Left lung (tissue), 10 donors: ENCODE results near the gene RUFY1. TPM values are rescaled to one million over a fixed set of nuclear protein-coding genes. Genes with fewer than 3 reads are reported as not detected.
A peak's percentile ranks its signal among the peaks of the same experiment; 100 is the strongest.
"Not testable (repeated sequence)": the region's sequence is repeated elsewhere in the genome, so short reads cannot be mapped to it uniquely, and the experiment has no call there.

Experiments
- ATAC-seq: fragments of 200-7000 bp; cut with Tn5 transposase; one replicate; pipeline ENCODE4 v1.9.1; 2020; ENCODE audit warnings: moderate library complexity
- DNase-seq, 4 donors: peaks; one replicate each; pipeline ENCODE4 v3.0.0-alpha.2; 2013 to 2020
- H3K27ac ChIP-seq, 2 donors: fragments of 200-600 bp; sonication (generic) in 1 of 2; one replicate each; pipeline versions ENCODE4 v1.5.0 to v1.8.0; 2020 to 2021
- H3K27me3 ChIP-seq, 2 donors: fragments of 200-600 bp; sonication (generic) in 1 of 2; one replicate each; pipeline versions ENCODE4 v1.5.0 to v1.8.0; 2020 to 2021
- H3K36me3 ChIP-seq, 2 donors: fragments of 200-600 bp; sonication (generic) in 1 of 2; one replicate each; pipeline versions ENCODE4 v1.5.0 to v1.8.0; 2020 to 2021
- H3K4me1 ChIP-seq, 2 donors: fragments of 200-600 bp; one replicate each; pipeline ENCODE4 v1.8.0; 2021
- H3K4me3 ChIP-seq, 2 donors: fragments of 200-600 bp; sonication (generic) in 1 of 2; one replicate each; pipeline versions ENCODE4 v1.5.0 to v1.8.0; 2020 to 2021; ENCODE audit warnings: mild to moderate bottlenecking in 1 of 2
- H3K9me3 ChIP-seq, 2 donors: fragments of 200-600 bp; sonication (generic) in 1 of 2; one replicate each; pipeline versions ENCODE4 v1.5.0 to v1.8.0; 2020 to 2021
- CTCF ChIP-seq, 2 donors: fragments of 200-600 bp; sonication (generic) in 1 of 2; IDR thresholded peaks; one replicate each; pipeline versions ENCODE4 v1.5.0 to v1.8.0; 2021; ENCODE audit warnings: antibody characterized with exemption in 2 of 2
- intact Hi-C, 2 donors: fragments of 100-400 bp; cut with DNase I; formaldehyde crosslinking; loops; one replicate each; pipeline versions ENCODE4 v1.11.2 to v1.14.2; 2022
- polyA plus RNA-seq, 6 donors: library from polyadenylated mRNA; unstranded; fragments of 120-200 nt; gene quantifications; one replicate each; pipeline ENCODE4 v1.2.1, GENCODE V29; 2013; ENCODE audit not compliant: insufficient read length in 6 of 6
- total RNA-seq, 2 donors: library from RNA; stranded (reverse); fragmentation: NEBNext Ultra II Directional; extraction: Animal tissue kit (Norgen Biotek cat#: 25700); gene quantifications; one replicate each; pipeline ENCODE4 v1.2.1, GENCODE V29; 2021
- donor health status: DM: no; HTN: yes; CAD: no.
- donor health status: DM: no; HTN: no; CAD: no.

Gene RUFY1
- total and polyA plus RNA-seq, 8 donors, result 47.9 to 84.9 (median 77.9) TPM

- Histone ChIP-seq H3K36me3 (no peaks in the 10 kb centered on the region), H3K27me3 (peaks cover 0 to 11% of the 10 kb centered on the region in 2 donors), H3K9me3 (no peaks in the 10 kb centered on the region), H3K4me1 (peaks cover 0 to 16% of the 10 kb centered on the region in 2 donors), H3K4me3 (no peak overlapping the region), H3K27ac (no peak overlapping the region)
- intact Hi-C loops, result no loop called here
- TF ChIP-seq CTCF (IDR thresholded peaks at IDR 0.05), result no peak
- ATAC-seq (no peak), DNase-seq (no peak)
Measured at GRCh38 chr5:179534431-179534830, 15.9 kb upstream of the RUFY1 start.

- no peaks in the 10 kb centered on the region for H3K4me1 ChIP-seq
- TF ChIP-seq CTCF (IDR thresholded peaks at IDR 0.05), result no peak
- no peak overlapping the region for H3K27ac ChIP-seq
- H3K36me3 ChIP-seq, result no peaks in the 10 kb centered on the region
- no peaks in the 10 kb centered on the region for H3K27me3 ChIP-seq
- DNase-seq (no peak), ATAC-seq (no peak)
- no peaks in the 10 kb centered on the region for H3K9me3 ChIP-seq
- H3K4me3 ChIP-seq, result no peak overlapping the region
- intact Hi-C loops, result no loop called here
Measured at GRCh38 chr5:179536676-179537075, 13.7 kb upstream of the RUFY1 start.

- ATAC-seq (no peak), DNase-seq (no peak)
- Histone ChIP-seq H3K4me1 (no peaks in the 10 kb centered on the region), H3K9me3 (no peaks in the 10 kb centered on the region), H3K4me3 (no peak overlapping the region), H3K36me3 (no peaks in the 10 kb centered on the region), H3K27ac (no peak overlapping the region), H3K27me3 (no peaks in the 10 kb centered on the region)
- no peak for TF ChIP-seq CTCF (IDR thresholded peaks at IDR 0.05)
- intact Hi-C loops, result no loop called here
Measured at GRCh38 chr5:179542170-179542569, 8.2 kb upstream of the RUFY1 start.

DNA sequence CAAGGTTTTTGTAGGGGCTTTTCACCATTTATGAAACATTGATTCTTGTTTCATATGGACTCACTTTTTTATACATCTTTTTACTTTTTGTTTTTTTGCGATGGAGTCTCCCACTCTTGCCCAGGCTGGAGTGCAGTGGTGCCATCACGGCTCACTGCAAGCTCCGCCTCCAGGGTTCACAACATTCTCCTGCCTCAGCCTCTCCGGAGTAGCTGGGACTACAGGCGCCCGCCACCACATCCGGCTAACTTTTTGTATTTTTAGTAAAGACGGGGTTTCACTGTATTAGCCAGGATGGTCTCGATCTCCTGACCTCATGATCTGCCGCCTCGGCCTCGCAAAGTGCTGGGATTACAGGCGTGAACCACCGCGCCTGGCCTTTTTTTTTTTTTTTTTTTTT, 7.1 kb upstream of the RUFY1 start:
- ATAC-seq, H3K4me3 ChIP-seq, H3K4me1 ChIP-seq, H3K9me3 ChIP-seq, intact Hi-C loops, H3K36me3 ChIP-seq, H3K27ac ChIP-seq, H3K27me3 ChIP-seq, DNase-seq: not testable (repeated sequence)

GRCh38 chr5:179553006-179553405, 2.7 kb downstream of the RUFY1 start:
- no peak for ATAC-seq
- Histone ChIP-seq H3K27ac (no peak overlapping the region), H3K4me3 (no peak overlapping the region), H3K4me1 (peaks cover 5 to 38% of the 10 kb centered on the region in 2 donors), H3K36me3 (no peaks in the 10 kb centered on the region), H3K9me3 (no peaks in the 10 kb centered on the region), H3K27me3 (no peaks in the 10 kb centered on the region)
- no peak for DNase-seq
- TF ChIP-seq CTCF (IDR thresholded peaks at IDR 0.05), result no peak
- intact Hi-C loops, result no loop called here

DNA sequence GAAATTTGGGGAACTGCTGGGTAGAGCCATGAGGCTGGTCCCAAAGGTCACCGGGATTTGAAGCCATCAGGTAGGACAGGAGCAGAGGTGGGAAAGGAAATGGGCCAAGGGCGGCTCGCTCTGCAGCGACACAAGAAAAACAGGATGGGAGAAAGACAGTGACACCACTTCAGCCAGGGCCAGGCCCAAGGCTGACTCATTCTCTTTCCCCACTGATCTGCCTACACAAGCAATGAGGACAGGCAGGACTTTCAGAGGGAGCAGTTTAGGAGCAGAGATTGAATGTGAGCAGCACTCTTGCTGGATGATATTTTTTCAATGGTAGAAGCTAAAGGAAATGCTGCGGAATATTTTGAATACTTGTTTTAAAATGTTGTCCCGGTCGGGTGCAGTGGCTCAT, 3.5 kb downstream of the RUFY1 start:
- H3K27ac ChIP-seq, result peak overlapping the region in 1 of 2 donors; percentile 28
- DNase-seq (peak in 1 of 4 donors; percentile 36), ATAC-seq (no peak)
- H3K9me3 ChIP-seq, result no peaks in the 10 kb centered on the region
- H3K36me3 ChIP-seq, result no peaks in the 10 kb centered on the region
- H3K27me3 ChIP-seq, result no peaks in the 10 kb centered on the region
- no peak overlapping the region for H3K4me3 ChIP-seq
- no peak for TF ChIP-seq CTCF (IDR thresholded peaks at IDR 0.05)
- peaks cover 5 to 46% of the 10 kb centered on the region in 2 donors for H3K4me1 ChIP-seq
- intact Hi-C loops, result no loop called here
